HCT116 (cell line): Measurements from ENCODE around the gene NKG7. TPM values are rescaled to one million over a fixed set of nuclear protein-coding genes. Genes with fewer than 3 reads are reported as not detected.
A peak's percentile ranks its signal among the peaks of the same experiment; 100 is the strongest.

Experiments
- ATAC-seq: fragments of 200-7000 bp; cut with Tn5 transposase; 2 replicates; pipeline ENCODE4 v1.9.1; 2020; ENCODE audit warnings: mild to moderate bottlenecking, moderate library complexity
- BruUV-seq: library from RNA; stranded (reverse); fragments of 400-500 nt; replicated peaks from 2 replicates; lab custom pipeline; 2021; lab: Mats Ljungman, UMichigan
- CTCF ChIA-PET: fragments of 300-600 bp; sonication (Branson Sonifier 250); formaldehyde crosslinking; loops from one replicate; lab custom pipeline; 2021; ENCODE audit warnings: antibody characterized with exemption; lab: Charles Lee
- POLR2A ChIA-PET: fragments of 300-600, 350-600 bp; sonication (Branson Sonifier 250); formaldehyde crosslinking; loops from one replicate; lab custom pipeline; 2021; ENCODE audit warnings: antibody characterized with exemption; lab: Charles Lee
- RAD21 ChIA-PET, 2 experiments: fragments of 300-600 bp; sonication (Branson Sonifier 250); formaldehyde crosslinking; loops; one replicate each; lab custom pipeline; 2023; ENCODE audit warnings: low total read pairs in 2 of 2; ENCODE audit not compliant: uncharacterized antibody in 2 of 2, unreplicated experiment in 2 of 2, low non-redundant PET in 1 of 2; lab: Charles Lee
- DNase-seq: peaks from one replicate; pipeline ENCODE4 v3.0.0-alpha.2; 2010; ENCODE audit warnings: low read depth, low spot score
- H2AFZ ChIP-seq: fragments of 200-600 bp; shearing (Covaris generic), sonication (generic); 2 replicates; pipeline ENCODE4 v1.6.1; 2017; ENCODE audit warnings: low read depth, mixed run types, mixed read lengths, antibody characterized with exemption, low read length; ENCODE audit not compliant: poor library complexity, severe bottlenecking
- H3K27ac ChIP-seq: 2 replicates; pipeline ENCODE4 v1.5.1; 2012; ENCODE audit warnings: low read depth, low read length
- H3K27me3 ChIP-seq: fragments of 200-600 bp; sonication (generic); 2 replicates; pipeline ENCODE4 v1.6.1; 2016; ENCODE audit warnings: mixed run types, low read length, mixed read lengths; ENCODE audit not compliant: insufficient read depth
- H3K36me3 ChIP-seq, 2 experiments: fragments of 200-500 bp in 1 of 2; fragments of 200-600 bp in 1 of 2; sonication (Bioruptor generic) in 1 of 2; sonication (generic) in 1 of 2; 2 replicates each; pipeline versions ENCODE4 v1.5.1 to v1.6.1; 2014 to 2016; ENCODE audit warnings: low read length in 2 of 2, inconsistent platforms in 1 of 2, mixed read lengths in 1 of 2, mixed run types in 1 of 2; ENCODE audit not compliant: insufficient read depth in 2 of 2, control insufficient read depth in 1 of 2
- H3K4me1 ChIP-seq, 2 experiments: fragments of 200-600 bp in 1 of 2; sonication (generic) in 1 of 2; 2 replicates each; pipeline versions ENCODE4 v1.5.1 to v1.6.1; 2012 to 2017; ENCODE audit warnings: low read length in 2 of 2, inconsistent platforms in 1 of 2, mild to moderate bottlenecking in 1 of 2, mixed read lengths in 1 of 2, mixed run types in 1 of 2, moderate library complexity in 1 of 2; ENCODE audit not compliant: insufficient read depth in 2 of 2, control insufficient read depth in 1 of 2
- H3K4me2 ChIP-seq: fragments of 200-600 bp; sonication (generic); 2 replicates; pipeline ENCODE4 v1.6.1; 2017; ENCODE audit warnings: mixed run types, low read length, mixed read lengths
- H3K4me3 ChIP-seq, 2 experiments: fragments of 200-600 bp in 1 of 2; sonication (generic) in 1 of 2; replicated peaks in 1 of 2; 2 replicates each; pipeline ENCODE4 v1.5.1; 2011 to 2016; ENCODE audit warnings: low read length in 2 of 2, control low read depth in 1 of 2, low read depth in 1 of 2, mild to moderate bottlenecking in 1 of 2, mixed read lengths in 1 of 2, mixed run types in 1 of 2
- H3K79me2 ChIP-seq: fragments of 200-600 bp; sonication (generic); 2 replicates; pipeline ENCODE4 v1.6.1; 2017; ENCODE audit warnings: mild to moderate bottlenecking, mixed run types, low read length, moderate library complexity, mixed read lengths; ENCODE audit not compliant: insufficient read depth
- H3K9ac ChIP-seq: fragments of 200-600 bp; sonication (generic); 2 replicates; pipeline ENCODE4 v1.6.1; 2016; ENCODE audit warnings: low read length, mixed read lengths
- H3K9me2 ChIP-seq: fragments of 200-600 bp; sonication (generic), shearing (Covaris generic); 2 replicates; pipeline ENCODE4 v1.6.1; 2017; ENCODE audit warnings: mixed run types, mild to moderate bottlenecking, moderate library complexity; ENCODE audit not compliant: insufficient read depth
- H3K9me3 ChIP-seq, 2 experiments: fragments of 200-500 bp in 1 of 2; fragments of 200-600 bp in 1 of 2; sonication (Bioruptor generic) in 1 of 2; sonication (generic) in 1 of 2; 2 replicates each; pipeline ENCODE4 v1.6.1; 2014 to 2017; ENCODE audit warnings: low read length in 2 of 2, mixed read lengths in 2 of 2, inconsistent platforms in 1 of 2, low read depth in 1 of 2, mild to moderate bottlenecking in 1 of 2, mixed run types in 1 of 2, moderate library complexity in 1 of 2; ENCODE audit not compliant: control insufficient read depth in 1 of 2, insufficient read depth in 1 of 2
- H4K20me1 ChIP-seq: fragments of 200-600 bp; sonication (generic), shearing (Covaris generic); 2 replicates; pipeline ENCODE4 v1.6.1; 2017; ENCODE audit warnings: mixed run types, mild to moderate bottlenecking, moderate library complexity; ENCODE audit not compliant: insufficient read depth
- CBX3 ChIP-seq: IDR thresholded peaks from 2 replicates; pipeline ENCODE4 v1.6.1; 2012; ENCODE audit warnings: low read depth
- CEBPB ChIP-seq: IDR thresholded peaks from 2 replicates; pipeline ENCODE4 v1.6.1; 2012; ENCODE audit warnings: low read depth
- MAX ChIP-seq: IDR thresholded peaks from 2 replicates; pipeline ENCODE4 v1.6.1; 2012
- POLR2A ChIP-seq: IDR thresholded peaks from 2 replicates; pipeline ENCODE4 v1.7.0; 2011; ENCODE audit warnings: borderline replicate concordance; ENCODE audit not compliant: insufficient read depth, insufficient read length; ENCODE audit errors: extremely low read depth
- POLR2AphosphoS5 ChIP-seq: IDR thresholded peaks from 2 replicates; pipeline ENCODE4 v1.6.1; 2011; ENCODE audit warnings: mild to moderate bottlenecking, low read depth, low read length, moderate library complexity
- SIN3A ChIP-seq: IDR thresholded peaks from 2 replicates; pipeline ENCODE4 v1.6.1; 2012; ENCODE audit warnings: low read depth
- SP1 ChIP-seq: IDR thresholded peaks from 2 replicates; pipeline ENCODE4 v1.6.1; 2012; ENCODE audit warnings: low read depth
- SRF ChIP-seq: IDR thresholded peaks from 2 replicates; pipeline ENCODE4 v1.6.1; 2012; ENCODE audit warnings: low read depth
- TCF7L2 ChIP-seq: IDR thresholded peaks from 2 replicates; pipeline ENCODE4 v1.7.0; 2011; ENCODE audit warnings: borderline replicate concordance, inconsistent platforms; ENCODE audit not compliant: insufficient read depth, insufficient read length; ENCODE audit errors: extremely low read depth
- ZFX ChIP-seq: fragments of 450-650 bp; IDR thresholded peaks from 2 replicates; pipeline ENCODE4 v1.6.1; 2017
- intact Hi-C: fragments of 100-400 bp; cut with micrococcal nuclease; formaldehyde crosslinking; loops from 2 replicates; pipeline ENCODE4 v1.10.0; 2022
- total RNA-seq: library from RNA; stranded (reverse); gene quantifications from one replicate; pipeline ENCODE4 v1.2.1, GENCODE V29; 2021; ENCODE audit not compliant: unreplicated experiment

The NKG7 gene
- total RNA-seq, 1 experiment from 2014 or later, result not detected

- Histone ChIP-seq H3K4me2 (peak within 1 kb of the TSS; percentile 88), H3K4me3 (peak within 1 kb of the TSS; percentile 78 to 94), H3K27me3 (no peaks in the 10 kb centered on the region), H3K27ac (peak within 1 kb of the TSS; percentile 83), H3K9ac (peak within 1 kb of the TSS; percentile 96), H3K79me2 (peaks cover 28% of the 10 kb centered on the region), H4K20me1 (no peaks in the 10 kb centered on the region), H2AFZ (peak within 1 kb of the TSS; percentile 67), H3K9me3 (no peaks in the 10 kb centered on the region), H3K9me2 (no peaks in the 10 kb centered on the region), H3K4me1 (peaks cover 19 to 35% of the 10 kb centered on the region in 2 experiments)
- intact Hi-C loops, result no loop called here
- POLR2A ChIA-PET, result interaction anchor here (1.1 to 1.5 kb wide), 3 partner anchors 9 to 29 kb away, joined by 4 to 12 read pairs (median 7); no protein-coding TSS in a partner anchor
- CTCF ChIA-PET, result interaction anchor here (0.7 to 1.1 kb wide), 3 partner anchors 10 to 29 kb away, joined by 3 to 12 read pairs (median 3); no protein-coding TSS in a partner anchor
- no peak for DNase-seq
- no TSS peak for BruUV-seq
- no peak for ATAC-seq
- RAD21 ChIA-PET, result no interaction called here
- TF ChIP-seq ZFX (peak; percentile 38; the same call in 1 of the 2 replicates), TCF7L2 (no peak), CBX3 (no peak)
- TF ChIP-seq, all 23 proteins: peak for 1
- H3K36me3 ChIP-seq, result no peaks in the 10 kb centered on the region
Measured at GRCh38 chr19:51368366-51369282, 3.8 kb downstream of the NKG7 start, which contains the start of gene CLDND2. CLDND2 (minus strand) TSS chr19:51369003; CDS start chr19:51368577, 426 bp downstream.

GRCh38 chr19:51367565-51368365 is 4.7 kb downstream of the NKG7 start:
- intact Hi-C loops, result loop anchor here (1.0 kb wide), 2 partner anchors 27 to 28 kb away; no protein-coding TSS in a partner anchor
- BruUV-seq, result TSS peak; percentile 80
- H2AFZ ChIP-seq, result peak overlapping the region; percentile 67
- H3K27me3 ChIP-seq, result no peaks in the 10 kb centered on the region
- H3K4me3 ChIP-seq, result peak overlapping the region; percentile 78 to 94
- DNase-seq, result peak; percentile 97
- H3K27ac ChIP-seq, result peak overlapping the region; percentile 84
- no peaks in the 10 kb centered on the region for H3K9me2 ChIP-seq
- CTCF ChIA-PET, result interaction anchor here (0.6 to 1.1 kb wide), 5 partner anchors 11 to 410 kb away, joined by 3 to 12 read pairs (median 3); no protein-coding TSS in a partner anchor
- H3K79me2 ChIP-seq, result peaks cover 34% of the 10 kb centered on the region
- peak overlapping the region; percentile 88 for H3K4me2 ChIP-seq
- H3K9me3 ChIP-seq, result no peaks in the 10 kb centered on the region
- POLR2A ChIA-PET, result interaction anchor here (0.7 to 1.5 kb wide), 6 partner anchors 9 to 28 kb away, joined by 3 to 12 read pairs (median 5); partner anchors contain the start of gene VSIG10L
- H4K20me1 ChIP-seq, result no peaks in the 10 kb centered on the region
- RAD21 ChIA-PET, result interaction anchor here in 1 of 2 experiments (1.0 kb wide), 1 partner anchor 28 kb away, joined by 4 read pairs; no protein-coding TSS in a partner anchor
- TF ChIP-seq SIN3A, result peak; percentile 45
- TF ChIP-seq POLR2AphosphoS5, result peak; percentile 75
- no peak for TF ChIP-seq SRF
- peak; percentile 81 for TF ChIP-seq MAX
- TF ChIP-seq CEBPB, result no peak
- peak; percentile 69 for TF ChIP-seq SP1
- TF ChIP-seq ZFX, result peak; percentile 52; the same call in 1 of the 2 replicates
- peak; percentile 17 for TF ChIP-seq POLR2A
- H3K9ac ChIP-seq, result peak overlapping the region; percentile 96
- no peaks in the 10 kb centered on the region for H3K36me3 ChIP-seq
- H3K4me1 ChIP-seq, result peaks cover 28 to 43% of the 10 kb centered on the region in 2 experiments
- peak; percentile 85 for ATAC-seq
